ENCODE results near the gene HPCAL4. TPM values are rescaled to one million over a fixed set of nuclear protein-coding genes. Genes with fewer than 3 reads are reported as not detected.

HPCAL4 gene
- total and polyA plus RNA-seq, 9 of the 15 experiments (the other 6 are each of a cell fraction or from before 2014, with no cell fraction given): 0.01 to 0.04 (median 0.04) TPM; not detected in 4

GRCh38 chr1:39680751-39681150 lies 10.5 kb downstream of the HPCAL4 start (continued):
- TF ChIP-seq RBFOX2 (IDR thresholded peaks at IDR 0.05; ENCODE audit: low read depth, low read length) (no peak), RBBP5 (IDR thresholded peaks at IDR 0.05; ENCODE audit: borderline replicate concordance, insufficient read depth, low read length, poor library complexity, severe bottlenecking) (no peak), ZNF449 (CRISPR knock-in tag; IDR thresholded peaks at IDR 0.05) (no peak), ZNF124 (CRISPR knock-in tag; IDR thresholded peaks at IDR 0.05) (no peak)

- no peaks in the 10 kb centered on the region for H3K9me3 ChIP-seq (replicated peaks; ENCODE audit: control insufficient read depth, insufficient read depth, low read depth, low read length)
- intact Hi-C loops (cut with micrococcal nuclease): no loop called here
- H3K9me1 ChIP-seq (ENCODE audit: control insufficient read depth, insufficient read depth, low read length): no peaks in the 10 kb centered on the region
- in situ Hi-C loops (cut with MboI): no loop called here
- no peak overlapping the region for H3K4me2 ChIP-seq (ENCODE audit: insufficient read depth, low read length)
- DNase-seq (ENCODE audit: extremely low read depth in 1 of 4, low spot score in 3 of 4): no peak
- no peak overlapping the region for H3K4me3 ChIP-seq
- no peak for ATAC-seq
- no peak overlapping the region for H3K9ac ChIP-seq (ENCODE audit: insufficient read depth in 1 of 2, low read depth in 2 of 2, low read length in 2 of 2)
- peaks cover 5 to 15% of the 10 kb centered on the region in 2 experiments for H3K4me1 ChIP-seq (replicated peaks in 1 of 2; ENCODE audit: control insufficient read depth in 2 of 2, insufficient read depth in 2 of 2, low read length in 2 of 2)
- CTCF ChIA-PET (ENCODE audit: low intra/inter-chr PET ratio): no interaction called here
- H3K79me2 ChIP-seq (ENCODE audit: control insufficient read depth, insufficient read depth, low read length): no peaks in the 10 kb centered on the region
- no peaks in the 10 kb centered on the region for H3K36me3 ChIP-seq (ENCODE audit: control insufficient read depth, insufficient read depth, low read length)
- POLR2A ChIA-PET: interaction anchor here (1.6 to 1.9 kb wide), 2 partner anchors 9 to 11 kb away, joined by 3 to 5 read pairs; partner anchors contain the start of gene HPCAL4
- 0% methylated on average over 2 of the region's 2 CpGs for WGBS (ENCODE audit: insufficient coverage, low coverage, missing lambda C conversion rate)
- no peak overlapping the region for H3K27ac ChIP-seq (ENCODE audit: extremely low read depth, low read depth, low read length)
- no peak for FAIRE-seq
- no peaks in the 10 kb centered on the region for H4K20me1 ChIP-seq (replicated peaks; ENCODE audit: control insufficient read depth, insufficient read depth, low read length)
- H2AFZ ChIP-seq (ENCODE audit: low read depth, low read length): no peak overlapping the region
- no TSS peak for BruUV-seq (replicated peaks)
- H3K27me3 ChIP-seq (ENCODE audit: control insufficient read depth in 2 of 2, insufficient read depth in 2 of 2, low read length in 2 of 2): peaks cover 27 to 45% of the 10 kb centered on the region in 2 experiments
- TF ChIP-seq ESRRB (CRISPR knock-in tag; IDR thresholded peaks at IDR 0.05; ENCODE audit: borderline replicate concordance): no peak
- no peak for TF ChIP-seq E2F1 (CRISPR knock-in tag; IDR thresholded peaks at IDR 0.05)
- TF ChIP-seq CHCHD3 (CRISPR knock-in tag; IDR thresholded peaks at IDR 0.05): no peak
- no peak for TF ChIP-seq ATF3 (IDR thresholded peaks at IDR 0.05)
- TF ChIP-seq ATF3 (CRISPR knock-in tag; conservative IDR thresholded peaks at IDR 0.05): no peak
- no peak for TF ChIP-seq MYNN (IDR thresholded peaks at IDR 0.05)
- TF ChIP-seq MYNN (CRISPR knock-in tag; IDR thresholded peaks at IDR 0.05): no peak
- TF ChIP-seq ZNF121 (CRISPR knock-in tag; conservative IDR thresholded peaks at IDR 0.05): no peak
- TF ChIP-seq E2F4 (CRISPR knock-in tag; IDR thresholded peaks at IDR 0.05; ENCODE audit: low read depth): no peak
- no peak for TF ChIP-seq PPARD (CRISPR knock-in tag; IDR thresholded peaks at IDR 0.05)
- TF ChIP-seq LCOR (CRISPR knock-in tag; IDR thresholded peaks at IDR 0.05): no peak
- no peak for TF ChIP-seq RBFOX2 (IDR thresholded peaks at IDR 0.05; ENCODE audit: low read depth, low read length)
- no peak for TF ChIP-seq ZNF280A (IDR thresholded peaks at IDR 0.05; ENCODE audit: low read depth, partially characterized antibody)
Observed at GRCh38 chr1:39679821-39680220, 11.4 kb downstream of the HPCAL4 start.
